Spinal cord (tissue), 10 donors: Measurements from ENCODE around the gene FSHR. TPM values are rescaled to one million over a fixed set of nuclear protein-coding genes. Genes with fewer than 3 reads are reported as not detected.

Experiments used
- DNase-seq, 6 donors: peaks; one replicate each; pipeline versions ENCODE4 v3.0.0 to v3.0.0-alpha.2; 2013 to 2015; ENCODE audit warnings: low spot score in 6 of 6, low read depth in 4 of 6
- H3K27ac ChIP-seq: one replicate; pipeline ENCODE4 v1.5.1; 2013; ENCODE audit warnings: low read depth, low read length, control low read depth
- H3K27me3 ChIP-seq: one replicate; pipeline ENCODE4 v1.6.1; 2013; ENCODE audit warnings: low read length; ENCODE audit not compliant: control insufficient read depth, insufficient read depth
- H3K36me3 ChIP-seq: one replicate; pipeline ENCODE4 v1.6.1; 2013; ENCODE audit warnings: low read length; ENCODE audit not compliant: control insufficient read depth, insufficient read depth
- H3K4me1 ChIP-seq: one replicate; pipeline ENCODE4 v1.6.1; 2013; ENCODE audit warnings: low read length; ENCODE audit not compliant: control insufficient read depth, insufficient read depth
- H3K4me3 ChIP-seq: one replicate; pipeline ENCODE4 v1.5.1; 2013; ENCODE audit warnings: low read depth, low read length, control low read depth
- H3K9me3 ChIP-seq: one replicate; pipeline ENCODE4 v1.6.1; 2013; ENCODE audit warnings: low read length; ENCODE audit not compliant: control insufficient read depth, insufficient read depth
- WGBS: methylation state at CpG from one replicate; pipeline ENCODE4 v1.1.5; 2013; ENCODE audit warnings: missing lambda C conversion rate; ENCODE audit not compliant: insufficient coverage; 5-methylcytosine and 5-hydroxymethylcytosine counted together
- long read RNA-seq, 4 donors: transcript quantifications; one replicate each; lab custom pipeline, GENCODE V29; 2026
- polyA plus RNA-seq, 2 donors: library from polyadenylated mRNA; unstranded; fragments of 120-200 nt; gene quantifications; one replicate each; pipeline ENCODE4 v1.2.1, GENCODE V29; 2013; ENCODE audit not compliant: insufficient read length in 2 of 2
- total RNA-seq, 2 donors: library from RNA; depleted of rRNA in 1 of 2; stranded (reverse); fragments of 120-200 nt in 1 of 2; fragments of >200 nt in 1 of 2; gene quantifications; one replicate each; pipeline versions ENCODE4 v1.2.3 to v1.2.4, GENCODE V29; 2013 to 2014
- donor health status: healthy.

The FSHR gene
- under 1 TPM in 1 of 2 donors, not detected in 1; 0.17 TPM for total RNA-seq
- polyA plus RNA-seq = not detected
- long read RNA-seq, donor 1 = 0 reads
- long read RNA-seq, donor 2 = 0 reads
- long read RNA-seq, donor 3 = 0 reads
- long read RNA-seq, donor 4 = 0 reads

GRCh38 chr2:49154140-49154539 is at the start of gene FSHR:
Gene FSHR, minus strand, starts transcription at chr2:49154515. Its CDS starts 98 bp downstream, at chr2:49154417.
- WGBS = 86% methylated on average over 3 of the region's 4 CpGs

GRCh38 chr2:49199266-49199665 is 45.0 kb upstream of the FSHR start:
- no peaks in the 10 kb centered on the region for H3K27me3 ChIP-seq
- no peak overlapping the region for H3K4me3 ChIP-seq
- DNase-seq = peak in 1 of 6 donors; percentile 20
- H3K27ac ChIP-seq = no peak overlapping the region
- no peaks in the 10 kb centered on the region for H3K36me3 ChIP-seq
- no peaks in the 10 kb centered on the region for H3K9me3 ChIP-seq
- no CpG with 5 or more reads among the region's 2 CpGs for WGBS
- no peaks in the 10 kb centered on the region for H3K4me1 ChIP-seq

More at GRCh38 chr2:49154140-49154539, at the start of gene FSHR:
- no peaks in the 10 kb centered on the region for H3K4me1 ChIP-seq
- H3K36me3 ChIP-seq = no peaks in the 10 kb centered on the region
- H3K9me3 ChIP-seq = no peaks in the 10 kb centered on the region
- no peaks in the 10 kb centered on the region for H3K27me3 ChIP-seq
- H3K27ac ChIP-seq = no peak within 1 kb of the TSS
- H3K4me3 ChIP-seq = no peak within 1 kb of the TSS
- DNase-seq = no peak

- no peak overlapping the region for H3K27ac ChIP-seq
- DNase-seq = no peak
- WGBS = no CpG with 5 or more reads among the region's 1 CpG
- no peaks in the 10 kb centered on the region for H3K27me3 ChIP-seq
- H3K36me3 ChIP-seq = no peaks in the 10 kb centered on the region
- no peak overlapping the region for H3K4me3 ChIP-seq
- no peaks in the 10 kb centered on the region for H3K9me3 ChIP-seq
- H3K4me1 ChIP-seq = no peaks in the 10 kb centered on the region
These were observed 40.4 kb upstream of the FSHR start for GRCh38 chr2:49194701-49195100.

- DNase-seq = no peak
- no peak overlapping the region for H3K4me3 ChIP-seq
- no peaks in the 10 kb centered on the region for H3K9me3 ChIP-seq
- WGBS = no CpG with 5 or more reads among the region's 1 CpG
- H3K27me3 ChIP-seq = no peaks in the 10 kb centered on the region
- no peaks in the 10 kb centered on the region for H3K36me3 ChIP-seq
- H3K27ac ChIP-seq = no peak overlapping the region
- no peaks in the 10 kb centered on the region for H3K4me1 ChIP-seq
These were observed 37.7 kb upstream of the FSHR start for GRCh38 chr2:49192036-49192435.

GRCh38 chr2:49189512-49190225 is 35.4 kb upstream of the FSHR start:
- H3K4me3 ChIP-seq = no peak overlapping the region
- H3K27me3 ChIP-seq = no peaks in the 10 kb centered on the region
- no peak overlapping the region for H3K27ac ChIP-seq
- DNase-seq = no peak
- WGBS = 100% methylated on average over 1 of the region's 4 CpGs
- no peaks in the 10 kb centered on the region for H3K9me3 ChIP-seq
- H3K4me1 ChIP-seq = no peaks in the 10 kb centered on the region
- no peaks in the 10 kb centered on the region for H3K36me3 ChIP-seq

- Histone ChIP-seq H3K4me1 (no peaks in the 10 kb centered on the region), H3K9me3 (no peaks in the 10 kb centered on the region), H3K27ac (no peak overlapping the region), H3K36me3 (no peaks in the 10 kb centered on the region), H3K27me3 (no peaks in the 10 kb centered on the region), H3K4me3 (no peak overlapping the region)
- 97% methylated on average over 7 of the region's 10 CpGs for WGBS
- DNase-seq = no peak
These were observed 31.8 kb upstream of the FSHR start for GRCh38 chr2:49186050-49186648.

- H3K27ac ChIP-seq = no peak overlapping the region
- H3K27me3 ChIP-seq = no peaks in the 10 kb centered on the region
- no peak overlapping the region for H3K4me3 ChIP-seq
- no peaks in the 10 kb centered on the region for H3K4me1 ChIP-seq
- no peaks in the 10 kb centered on the region for H3K9me3 ChIP-seq
- WGBS = 85% methylated on average over 7 of the region's 7 CpGs
- no peaks in the 10 kb centered on the region for H3K36me3 ChIP-seq
- DNase-seq = no peak
These were observed 24.3 kb upstream of the FSHR start for GRCh38 chr2:49178656-49179055.

GRCh38 chr2:49177194-49177593 is 22.9 kb upstream of the FSHR start:
- H3K27ac ChIP-seq = no peak overlapping the region
- H3K4me1 ChIP-seq = no peaks in the 10 kb centered on the region
- no peak overlapping the region for H3K4me3 ChIP-seq
- H3K36me3 ChIP-seq = no peaks in the 10 kb centered on the region
- no peaks in the 10 kb centered on the region for H3K27me3 ChIP-seq
- no peak for DNase-seq
- WGBS = no CpG with 5 or more reads among the region's 1 CpG
- H3K9me3 ChIP-seq = no peaks in the 10 kb centered on the region

- WGBS = 81% methylated on average over 2 of the region's 3 CpGs
These were observed 21.5 kb upstream of the FSHR start for GRCh38 chr2:49175831-49176230.

GRCh38 chr2:49174750-49175149 is 20.4 kb upstream of the FSHR start:
- no peak overlapping the region for H3K27ac ChIP-seq
- H3K4me1 ChIP-seq = no peaks in the 10 kb centered on the region
- H3K36me3 ChIP-seq = no peaks in the 10 kb centered on the region
- H3K4me3 ChIP-seq = no peak overlapping the region
- 70% methylated on average over 2 of the region's 3 CpGs for WGBS
- DNase-seq = peak in 1 of 6 donors; percentile 66
- no peaks in the 10 kb centered on the region for H3K27me3 ChIP-seq
- peaks cover 1% of the 10 kb centered on the region for H3K9me3 ChIP-seq

More at GRCh38 chr2:49175831-49176230, 21.5 kb upstream of the FSHR start:
- no peak overlapping the region for H3K27ac ChIP-seq
- no peak overlapping the region for H3K4me3 ChIP-seq
- no peak for DNase-seq
- no peaks in the 10 kb centered on the region for H3K9me3 ChIP-seq
- no peaks in the 10 kb centered on the region for H3K4me1 ChIP-seq
- H3K36me3 ChIP-seq = no peaks in the 10 kb centered on the region
- H3K27me3 ChIP-seq = no peaks in the 10 kb centered on the region
